ENCODE results near the gene F13A1.

F13A1 gene

GRCh38 chr6:6210994-6211393, 109.5 kb downstream of the F13A1 start:
- H3K27ac ChIP-seq = no peak overlapping the region
- H3K4me3 ChIP-seq = no peak overlapping the region

GRCh38 chr6:6202886-6203285, 117.6 kb downstream of the F13A1 start:
- H3K27ac ChIP-seq = no peak overlapping the region
- H3K4me3 ChIP-seq = no peak overlapping the region

- H3K4me3 ChIP-seq = no peak overlapping the region
- no peak overlapping the region for H3K27ac ChIP-seq
Observed at GRCh38 chr6:6201200-6201599, 119.3 kb downstream of the F13A1 start.

- no peak overlapping the region for H3K4me3 ChIP-seq
- H3K27ac ChIP-seq = no peak overlapping the region
Observed at GRCh38 chr6:6199678-6200077, 120.8 kb downstream of the F13A1 start.

GRCh38 chr6:6196762-6197161, 123.7 kb downstream of the F13A1 start:
- Histone ChIP-seq H3K4me3 (no peak overlapping the region), H3K27ac (no peak overlapping the region)

GRCh38 chr6:6195080-6195479, 125.4 kb downstream of the F13A1 start:
- no peak overlapping the region for H3K4me3 ChIP-seq
- H3K27ac ChIP-seq = no peak overlapping the region

GRCh38 chr6:6193221-6193745, 127.2 kb downstream of the F13A1 start:
- no peak overlapping the region for H3K4me3 ChIP-seq
- no peak overlapping the region for H3K27ac ChIP-seq

- H3K4me3 ChIP-seq = no peak overlapping the region
- no peak overlapping the region for H3K27ac ChIP-seq
Observed at GRCh38 chr6:6191909-6192308, 128.6 kb downstream of the F13A1 start.

- H3K4me3 ChIP-seq = no peak overlapping the region
- H3K27ac ChIP-seq = no peak overlapping the region
Observed at GRCh38 chr6:6191476-6191875, 129.0 kb downstream of the F13A1 start.

GRCh38 chr6:6180684-6181083, 139.8 kb downstream of the F13A1 start:
- Histone ChIP-seq H3K4me3 (no peak overlapping the region), H3K27ac (no peak overlapping the region)

- Histone ChIP-seq H3K27ac (no peak overlapping the region), H3K4me3 (no peak overlapping the region)
Observed at GRCh38 chr6:6179858-6180623, 140.4 kb downstream of the F13A1 start.

- no peak overlapping the region for H3K4me3 ChIP-seq
- H3K27ac ChIP-seq = no peak overlapping the region
Observed at GRCh38 chr6:6178795-6179194, 141.7 kb downstream of the F13A1 start.

GRCh38 chr6:6177754-6178153, 142.7 kb downstream of the F13A1 start:
- H3K4me3 ChIP-seq = no peak overlapping the region
- no peak overlapping the region for H3K27ac ChIP-seq

GRCh38 chr6:6176586-6177228, 143.8 kb downstream of the F13A1 start:
- Histone ChIP-seq H3K4me3 (no peak overlapping the region), H3K27ac (no peak overlapping the region)

- Histone ChIP-seq H3K27ac (no peak overlapping the region), H3K4me3 (no peak overlapping the region)
Observed at GRCh38 chr6:6176127-6176526, 144.3 kb downstream of the F13A1 start.

GRCh38 chr6:6169141-6169540, 151.3 kb downstream of the F13A1 start:
- H3K4me3 ChIP-seq = no peak overlapping the region
- no peak overlapping the region for H3K27ac ChIP-seq

GRCh38 chr6:6166064-6166463, 154.4 kb downstream of the F13A1 start:
- Histone ChIP-seq H3K4me3 (no peak overlapping the region), H3K27ac (no peak overlapping the region)

GRCh38 chr6:6164367-6164766, 156.1 kb downstream of the F13A1 start:
- Histone ChIP-seq H3K4me3 (no peak overlapping the region), H3K27ac (no peak overlapping the region)

GRCh38 chr6:6154335-6154734, 166.1 kb downstream of the F13A1 start:
- H3K4me3 ChIP-seq = no peak overlapping the region

GRCh38 chr6:6152060-6152459, 168.4 kb downstream of the F13A1 start:
- no peak overlapping the region for H3K4me3 ChIP-seq

More at GRCh38 chr6:6154335-6154734, 166.1 kb downstream of the F13A1 start:
- no peak overlapping the region for H3K27ac ChIP-seq

GRCh38 chr6:6148192-6148815, 172.2 kb downstream of the F13A1 start:
- H3K27ac ChIP-seq = no peak overlapping the region

More at GRCh38 chr6:6152060-6152459, 168.4 kb downstream of the F13A1 start:
- no peak overlapping the region for H3K27ac ChIP-seq

More at GRCh38 chr6:6148192-6148815, 172.2 kb downstream of the F13A1 start:
- no peak overlapping the region for H3K4me3 ChIP-seq
